Progenitor cell of endocrine pancreas (in vitro differentiated cells): Measurements from ENCODE around the gene PDE9A. TPM values are rescaled to one million over a fixed set of nuclear protein-coding genes. Genes with fewer than 3 reads are reported as not detected.
A peak's percentile ranks its signal among the peaks of the same experiment; 100 is the strongest.

Experiments
- DNase-seq: peaks from one replicate; pipeline ENCODE4 v3.0.0; 2021; ENCODE audit warnings: low spot score; ENCODE audit not compliant: unreplicated experiment
- H3K27ac Mint-ChIP-seq: 2 replicates; pipeline ENCODE4 v1.8.0; 2021; ENCODE audit warnings: mild to moderate bottlenecking, moderate library complexity, mixed read lengths
- H3K27me3 Mint-ChIP-seq: 2 replicates; pipeline ENCODE4 v1.8.0; 2021; ENCODE audit warnings: mixed read lengths
- H3K36me3 Mint-ChIP-seq: 2 replicates; pipeline ENCODE4 v1.8.0; 2022; ENCODE audit warnings: mixed read lengths; ENCODE audit not compliant: insufficient read depth
- H3K4me1 Mint-ChIP-seq: 2 replicates; pipeline ENCODE4 v1.8.0; 2021; ENCODE audit warnings: low read depth, mixed read lengths
- H3K4me3 Mint-ChIP-seq: 2 replicates; pipeline ENCODE4 v1.8.0; 2021; ENCODE audit warnings: low read depth, mild to moderate bottlenecking, moderate library complexity, mixed read lengths
- H3K9me3 Mint-ChIP-seq: 2 replicates; pipeline ENCODE4 v1.8.0; 2021; ENCODE audit warnings: low read depth, mixed read lengths
- CTCF ChIP-seq: fragments of 200-600 bp; sonication (generic); IDR thresholded peaks from one replicate; pipeline ENCODE4 v1.5.0; 2021; ENCODE audit warnings: antibody characterized with exemption, mild to moderate bottlenecking; ENCODE audit not compliant: unreplicated experiment
- total RNA-seq: library from RNA; stranded (reverse); gene quantifications from 2 replicates; pipeline ENCODE4 v1.2.1, GENCODE V29; 2021

The PDE9A gene
- total RNA-seq, 1 donor from 2014 or later = 57.0 TPM

- DNase-seq = no peak
- no peak for TF ChIP-seq CTCF
- peaks cover 23% of the 10 kb centered on the region for H3K27me3 Mint-ChIP-seq
- H3K36me3 Mint-ChIP-seq = no peaks in the 10 kb centered on the region
- no peaks in the 10 kb centered on the region for H3K9me3 Mint-ChIP-seq
- H3K27ac Mint-ChIP-seq = no peak overlapping the region
- H3K4me1 Mint-ChIP-seq = peaks cover 14% of the 10 kb centered on the region
- H3K4me3 Mint-ChIP-seq = no peak overlapping the region
Measured at GRCh38 chr21:42785666-42786427, 132.4 kb downstream of the PDE9A start.

- no peak for DNase-seq
- no peaks in the 10 kb centered on the region for H3K9me3 Mint-ChIP-seq
- no peak overlapping the region for H3K4me3 Mint-ChIP-seq
- no peaks in the 10 kb centered on the region for H3K36me3 Mint-ChIP-seq
- no peak overlapping the region for H3K27ac Mint-ChIP-seq
- H3K27me3 Mint-ChIP-seq = peaks cover 18% of the 10 kb centered on the region
- H3K4me1 Mint-ChIP-seq = peaks cover 6% of the 10 kb centered on the region
- no peak for TF ChIP-seq CTCF
Measured at GRCh38 chr21:42786884-42787283, 133.5 kb downstream of the PDE9A start.

GRCh38 chr21:42787613-42788012 is 134.2 kb downstream of the PDE9A start:
- H3K27ac Mint-ChIP-seq = no peak overlapping the region
- no peak overlapping the region for H3K4me3 Mint-ChIP-seq
- no peak for DNase-seq
- H3K4me1 Mint-ChIP-seq = no peaks in the 10 kb centered on the region
- no peaks in the 10 kb centered on the region for H3K36me3 Mint-ChIP-seq
- no peak for TF ChIP-seq CTCF
- peaks cover 11% of the 10 kb centered on the region for H3K27me3 Mint-ChIP-seq
- no peaks in the 10 kb centered on the region for H3K9me3 Mint-ChIP-seq

GRCh38 chr21:42790520-42791065 is 137.2 kb downstream of the PDE9A start:
- H3K4me1 Mint-ChIP-seq = peaks cover 6% of the 10 kb centered on the region
- H3K9me3 Mint-ChIP-seq = no peaks in the 10 kb centered on the region
- no peak for TF ChIP-seq CTCF
- peak overlapping the region; percentile 33 for H3K27ac Mint-ChIP-seq
- peaks cover under 1% of the 10 kb centered on the region for H3K27me3 Mint-ChIP-seq
- no peaks in the 10 kb centered on the region for H3K36me3 Mint-ChIP-seq
- DNase-seq = no peak
- no peak overlapping the region for H3K4me3 Mint-ChIP-seq

GRCh38 chr21:42793774-42794173 is 140.4 kb downstream of the PDE9A start:
- no peak for TF ChIP-seq CTCF
- Mint-ChIP-seq H3K27ac (no peak overlapping the region), H3K9me3 (no peaks in the 10 kb centered on the region), H3K36me3 (no peaks in the 10 kb centered on the region), H3K27me3 (peaks cover 2% of the 10 kb centered on the region), H3K4me3 (no peak overlapping the region), H3K4me1 (peaks cover 15% of the 10 kb centered on the region)
- DNase-seq = no peak
